ENCODE data around the gene AMOTL2.

- TF ChIP-seq POLR2AphosphoS5 (IDR thresholded peaks at IDR 0.05; ENCODE audit: low read depth, low read length) (no peak), CTCF (IDR thresholded peaks at IDR 0.05) (no peak), TCF7L2 (IDR thresholded peaks at IDR 0.05; ENCODE audit: low read depth, low read length) (no peak), REST (IDR thresholded peaks at IDR 0.05; ENCODE audit: insufficient read depth in 1 of 2, low read depth in 2 of 2, low read length in 1 of 2) (no peak), SIN3A (IDR thresholded peaks at IDR 0.05; ENCODE audit: borderline replicate concordance, insufficient read depth, low read depth, low read length) (no peak)
These were observed 14.9 kb downstream of the AMOTL2 start for GRCh38 chr3:134359121-134360010.

All from Panc1 (cell line).